ENCODE data around the gene KLHL20.

DNA sequence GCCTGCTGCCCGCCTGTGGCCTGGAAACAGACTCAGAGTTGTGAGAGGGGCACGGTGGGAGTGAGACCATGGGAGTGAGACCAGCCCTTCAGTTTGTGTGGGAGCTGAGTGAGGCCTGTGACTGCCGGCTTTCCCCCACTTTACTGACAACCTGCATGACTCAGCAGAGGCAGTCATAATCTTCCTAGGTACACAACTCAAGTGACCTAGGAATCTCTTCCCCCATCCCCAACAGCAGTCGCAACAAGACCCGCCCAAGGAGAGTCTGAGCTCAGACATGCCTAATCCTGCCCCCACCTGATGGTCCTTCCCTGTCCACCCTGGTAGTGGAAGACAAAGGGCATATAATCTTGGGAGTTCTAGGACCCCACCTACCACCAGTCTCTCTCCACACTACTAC, 44.2 kb downstream of the KLHL20 start:
- TF ChIP-seq POLR2AphosphoS5 (IDR thresholded peaks at IDR 0.05) (no peak), POLR2A (IDR thresholded peaks at IDR 0.05) (no peak)
